Gastrocnemius medialis (tissue), 4 donors: ENCODE data around the gene EXOC3L4. TPM values are rescaled to one million over a fixed set of nuclear protein-coding genes. Genes with fewer than 3 reads are reported as not detected.
A peak's percentile ranks its signal among the peaks of the same experiment; 100 is the strongest.
"Not testable (repeated sequence)": the region's sequence is repeated elsewhere in the genome, so short reads cannot be mapped to it uniquely, and the experiment has no call there.

Experiments used
- ATAC-seq, 2 donors: fragments of 150-250 bp; one replicate each; pipeline ENCODE4 v1.9.1; 2016
- DNase-seq, 2 donors: peaks; one replicate each; pipeline ENCODE4 v3.0.0-alpha.2; 2019
- H3K27ac ChIP-seq, 4 donors: fragments of 200-600 bp; sonication (generic); 1 replicate in 1 of 4; 2 replicates in 3 of 4; pipeline ENCODE4 v1.5.1; 2016 to 2018; ENCODE audit warnings: mild to moderate bottlenecking in 2 of 4, moderate library complexity in 1 of 4
- H3K27me3 ChIP-seq, 3 donors: fragments of 200-600 bp; sonication (generic) in 2 of 3; 1 replicate in 1 of 3; 2 replicates in 2 of 3; pipeline versions ENCODE4 v1.5.1 to v1.6.0; 2016 to 2019; ENCODE audit warnings: mild to moderate bottlenecking in 1 of 3, moderate library complexity in 1 of 3
- H3K36me3 ChIP-seq, 2 donors: fragments of 200-600 bp; sonication (generic) in 1 of 2; one replicate each; pipeline ENCODE4 v1.5.1; 2017 to 2018
- H3K4me1 ChIP-seq, 2 donors: fragments of 200-600 bp; sonication (generic) in 1 of 2; one replicate each; pipeline ENCODE4 v1.5.1; 2016 to 2017; ENCODE audit warnings: mild to moderate bottlenecking in 2 of 2
- H3K4me3 ChIP-seq, 4 donors: fragments of 200-600 bp; sonication (generic) in 3 of 4; 1 replicate in 1 of 4; 2 replicates in 3 of 4; pipeline ENCODE4 v1.5.1; 2016 to 2019; ENCODE audit warnings: mild to moderate bottlenecking in 2 of 4
- H3K9me3 ChIP-seq, 3 donors: fragments of 200-600 bp; sonication (generic) in 2 of 3; 1 replicate in 1 of 3; 2 replicates in 2 of 3; pipeline ENCODE4 v1.5.1; 2016 to 2019
- CTCF ChIP-seq, 5 experiments: fragments of 450-650 bp in 3 of 5; fragments of 200-600 bp in 2 of 5; sonication (generic) in 2 of 5; IDR thresholded peaks in 4 of 5; conservative IDR thresholded peaks in 1 of 5; 1 replicate in 4 of 5; 2 replicates in 1 of 5; pipeline ENCODE4 v1.5.1; 2016 to 2019; ENCODE audit warnings: antibody characterized with exemption in 5 of 5, mild to moderate bottlenecking in 3 of 5, moderate library complexity in 3 of 5
- POLR2A ChIP-seq, 2 donors: fragments of 450-650 bp; IDR thresholded peaks; one replicate each; pipeline ENCODE4 v1.6.1; 2017; ENCODE audit warnings: antibody characterized with exemption in 2 of 2, mild to moderate bottlenecking in 2 of 2, moderate library complexity in 2 of 2
- in situ Hi-C, 4 donors: fragments of 200-750 bp; cut with MboI; loops; one replicate each; pipeline versions ENCODE4 v1.15.0 to v1.8.0; 2017; ENCODE audit warnings: low sequenced_read_pairs in 4 of 4
- intact Hi-C: fragments of 100-400 bp; cut with DNase I; formaldehyde crosslinking; loops from one replicate; pipeline ENCODE4 v1.15.1; 2023; ENCODE audit warnings: low total_unique reads
- total RNA-seq, 4 donors: library from RNA; depleted of rRNA; stranded (reverse); fragments of >200 nt; gene quantifications; one replicate each; pipeline versions ENCODE4 v1.1.0 to v1.2.3, GENCODE V29; 2016

The EXOC3L4 gene
- total RNA-seq, 4 donors from 2014 or later: 0.35 to 2.4 TPM; not detected in 2

- Histone ChIP-seq H3K27ac (no peak overlapping the region), H3K36me3 (no peaks in the 10 kb centered on the region), H3K4me1 (peaks cover 37 to 43% of the 10 kb centered on the region in 2 donors), H3K9me3 (no peaks in the 10 kb centered on the region), H3K27me3 (no peaks in the 10 kb centered on the region), H3K4me3 (no peak overlapping the region)
- TF ChIP-seq POLR2A (IDR thresholded peaks at IDR 0.05) (no peak), CTCF (IDR thresholded peaks at IDR 0.05 in 4 of 5, conservative IDR thresholded peaks at IDR 0.05 in 1 of 5) (no peak)
- DNase-seq: no peak
- intact Hi-C loops (no loop called here), in situ Hi-C loops (no loop called here)
- no peak for ATAC-seq
Measured at GRCh38 chr14:103113774-103114173, 19.2 kb downstream of the EXOC3L4 start.

GRCh38 chr14:103115086-103115679 is 20.7 kb downstream of the EXOC3L4 start:
- H3K4me3 ChIP-seq, ATAC-seq, intact Hi-C loops, in situ Hi-C loops, H3K36me3 ChIP-seq, H3K9me3 ChIP-seq, H3K27me3 ChIP-seq, DNase-seq: not testable (repeated sequence)
- peak overlapping the region in 1 of 4 donors; percentile 35 for H3K27ac ChIP-seq
- peaks cover 33 to 39% of the 10 kb centered on the region in 2 donors for H3K4me1 ChIP-seq

- intact Hi-C loops (no loop called here), in situ Hi-C loops (no loop called here)
- Histone ChIP-seq H3K27me3 (no peaks in the 10 kb centered on the region), H3K36me3 (no peaks in the 10 kb centered on the region), H3K4me1 (peaks cover 26 to 36% of the 10 kb centered on the region in 2 donors), H3K27ac (no peak overlapping the region), H3K4me3 (no peak overlapping the region), H3K9me3 (no peaks in the 10 kb centered on the region)
- ATAC-seq (no peak), DNase-seq (no peak)
- TF ChIP-seq CTCF (IDR thresholded peaks at IDR 0.05 in 4 of 5, conservative IDR thresholded peaks at IDR 0.05 in 1 of 5): no peak
- TF ChIP-seq POLR2A (IDR thresholded peaks at IDR 0.05): no peak
Measured at GRCh38 chr14:103115845-103116572, 21.5 kb downstream of the EXOC3L4 start.

- TF ChIP-seq POLR2A (IDR thresholded peaks at IDR 0.05) (no peak), CTCF (IDR thresholded peaks at IDR 0.05 in 4 of 5, conservative IDR thresholded peaks at IDR 0.05 in 1 of 5) (no peak)
- intact Hi-C loops (no loop called here), in situ Hi-C loops (no loop called here)
- Histone ChIP-seq H3K4me3 (no peak overlapping the region), H3K9me3 (no peaks in the 10 kb centered on the region), H3K4me1 (peaks cover 20 to 35% of the 10 kb centered on the region in 2 donors), H3K27me3 (no peaks in the 10 kb centered on the region), H3K36me3 (no peaks in the 10 kb centered on the region), H3K27ac (no peak overlapping the region)
- DNase-seq (no peak), ATAC-seq (no peak)
Measured at GRCh38 chr14:103116636-103117035, 22.1 kb downstream of the EXOC3L4 start.

- intact Hi-C loops, in situ Hi-C loops, H3K27ac ChIP-seq, H3K27me3 ChIP-seq, H3K4me3 ChIP-seq, H3K9me3 ChIP-seq, DNase-seq, H3K36me3 ChIP-seq, ATAC-seq: not testable (repeated sequence)
- H3K4me1 ChIP-seq: peaks cover 14 to 32% of the 10 kb centered on the region in 2 donors
Measured at GRCh38 chr14:103117499-103117898, 23.0 kb downstream of the EXOC3L4 start.
